Forelimb muscle (tissue), 1 donor: ENCODE results near the gene PAFAH1B2. TPM values are rescaled to one million over a fixed set of nuclear protein-coding genes. Genes with fewer than 3 reads are reported as not detected.
"Not testable (repeated sequence)": the region's sequence is repeated elsewhere in the genome, so short reads cannot be mapped to it uniquely, and the experiment has no call there.

ENCODE experiments used
- DNase-seq: peaks from one replicate; pipeline ENCODE4 v3.0.0-alpha.2; 2013; ENCODE audit warnings: low read depth
- polyA plus RNA-seq: library from polyadenylated mRNA; unstranded; fragments of 120-200 nt; gene quantifications from one replicate; pipeline ENCODE4 v1.2.1, GENCODE V29; 2013; ENCODE audit not compliant: insufficient read length

The PAFAH1B2 gene
- polyA plus RNA-seq, result 46.8 TPM

- peak; percentile 80 for DNase-seq
These were observed at the start of gene PAFAH1B2 for GRCh38 chr11:117143871-117144476. PAFAH1B2 (plus strand) TSS chr11:117144287; CDS start chr11:117152448, 8,161 bp downstream.

GRCh38 chr11:117094776-117095175 is 49.3 kb upstream of the PAFAH1B2 start:
- DNase-seq, result no peak

GRCh38 chr11:117095284-117096161 is 48.6 kb upstream of the PAFAH1B2 start:
- no peak for DNase-seq

GRCh38 chr11:117096201-117096991 is 47.7 kb upstream of the PAFAH1B2 start:
- DNase-seq, result no peak

GRCh38 chr11:117097014-117097388 is 47.1 kb upstream of the PAFAH1B2 start:
- no peak for DNase-seq

GRCh38 chr11:117097389-117098268 is 46.5 kb upstream of the PAFAH1B2 start:
- DNase-seq, result no peak

GRCh38 chr11:117098269-117099232 is 45.5 kb upstream of the PAFAH1B2 start, which contains the start of gene SIK3:
SIK3 (minus strand) TSS chr11:117098428; CDS start chr11:117098415, 13 bp downstream.
- peak; percentile 60 for DNase-seq

- no peak for DNase-seq
These were observed 44.4 kb upstream of the PAFAH1B2 start for GRCh38 chr11:117099696-117100095.

- no peak for DNase-seq
These were observed 43.5 kb upstream of the PAFAH1B2 start for GRCh38 chr11:117100556-117100955.

GRCh38 chr11:117107701-117108590 is 36.1 kb upstream of the PAFAH1B2 start:
- no peak for DNase-seq

GRCh38 chr11:117110294-117110950 is 33.7 kb upstream of the PAFAH1B2 start:
- DNase-seq, result no peak

GRCh38 chr11:117112497-117112896 is 31.6 kb upstream of the PAFAH1B2 start:
- DNase-seq, result not testable (repeated sequence)

GRCh38 chr11:117112939-117113338 is 31.1 kb upstream of the PAFAH1B2 start:
- DNase-seq, result not testable (repeated sequence)

- DNase-seq, result no peak
These were observed 26.4 kb upstream of the PAFAH1B2 start for GRCh38 chr11:117117681-117118080.

GRCh38 chr11:117121176-117121575 is 22.9 kb upstream of the PAFAH1B2 start:
- no peak for DNase-seq

- no peak for DNase-seq
These were observed 21.5 kb upstream of the PAFAH1B2 start for GRCh38 chr11:117122556-117122955.

GRCh38 chr11:117126223-117126965 is 17.7 kb upstream of the PAFAH1B2 start:
- DNase-seq, result no peak
